GM12891 (cell line): ENCODE results near the gene NDC80.

Source experiments
- POLR2A ChIP-seq: IDR thresholded peaks from 2 replicates; pipeline ENCODE4 v1.6.1; 2011; ENCODE audit warnings: low read depth, low read length, control low read depth
- POLR2AphosphoS5 ChIP-seq: IDR thresholded peaks from 2 replicates; pipeline ENCODE4 v1.6.1; 2011; ENCODE audit warnings: low read depth, low read length, control low read depth
- POU2F2 ChIP-seq: IDR thresholded peaks from 2 replicates; pipeline ENCODE4 v1.6.1; 2011; ENCODE audit warnings: low read depth, mild to moderate bottlenecking, control low read depth, low read length, moderate library complexity
- SPI1 ChIP-seq: IDR thresholded peaks from 2 replicates; pipeline ENCODE4 v1.6.1; 2011; ENCODE audit warnings: low read depth, low read length, control low read depth
- TAF1 ChIP-seq: IDR thresholded peaks from 2 replicates; pipeline ENCODE4 v1.6.1; 2011; ENCODE audit warnings: low read depth, low read length, control low read depth

DNA sequence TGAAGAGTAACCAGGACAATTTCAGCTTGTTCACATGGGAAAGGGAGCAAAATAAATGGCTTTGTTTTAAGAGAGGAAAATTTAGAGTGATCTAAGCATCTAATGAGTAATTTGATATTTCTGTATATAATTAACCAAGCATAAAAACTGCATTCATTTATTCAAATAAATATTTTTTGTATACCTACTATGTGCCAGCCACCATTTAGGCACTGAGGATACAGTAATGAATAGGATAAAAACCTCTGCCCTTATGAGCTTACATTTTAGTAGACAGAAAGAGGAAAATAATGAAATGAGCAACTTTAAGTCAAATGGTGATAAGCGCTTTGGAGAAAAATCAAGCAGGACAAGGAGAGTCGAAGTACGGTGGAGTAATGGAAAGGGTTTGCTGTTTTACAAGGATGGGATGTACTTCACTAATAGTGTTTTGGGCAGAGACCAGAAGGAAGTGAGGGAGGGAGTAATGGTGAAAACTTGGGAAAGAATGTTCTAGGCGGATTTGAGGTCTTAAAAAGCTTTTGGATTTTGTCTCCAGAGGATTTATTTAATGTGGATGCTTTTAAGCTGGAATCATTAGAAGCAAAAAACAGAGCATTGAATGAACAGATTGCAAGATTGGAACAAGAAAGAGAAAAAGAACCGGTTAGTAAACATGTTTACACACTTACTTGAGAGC is 17.4 kb downstream of the NDC80 start:
- TF ChIP-seq POLR2AphosphoS5 (no peak), POLR2A (no peak), TAF1 (no peak), SPI1 (no peak), POU2F2 (no peak)
